Measurements from ENCODE around the gene CYB5RL. TPM values are rescaled to one million over a fixed set of nuclear protein-coding genes. Genes with fewer than 3 reads are reported as not detected.

The CYB5RL gene
- total and polyA plus RNA-seq, 4 donors = 2.2 to 9.0 (median 5.2) TPM

- Histone ChIP-seq H3K27ac (ENCODE audit: low read depth in 1 of 2, low read length in 1 of 2) (no peak overlapping the region), H3K9me3 (ENCODE audit: control insufficient read depth in 4 of 4, insufficient read depth in 3 of 4, low read length in 3 of 4) (peaks cover 0 to 2% (median 0%) of the 10 kb centered on the region in 4 donors), H3K27me3 (ENCODE audit: control insufficient read depth in 3 of 3, insufficient read depth in 3 of 3, low read length in 2 of 3) (no peaks in the 10 kb centered on the region), H3K36me3 (ENCODE audit: control insufficient read depth in 4 of 4, insufficient read depth in 4 of 4, low read length in 4 of 4) (peaks cover 0 to 23% (median 11%) of the 10 kb centered on the region in 4 donors), H3K4me3 (no peak overlapping the region), H3K9ac (ENCODE audit: insufficient read depth in 1 of 2, low read length in 2 of 2) (no peak overlapping the region), H3K4me1 (ENCODE audit: control insufficient read depth in 5 of 5, insufficient read depth in 5 of 5, low read length in 5 of 5) (peaks cover 0 to 3% (median 0%) of the 10 kb centered on the region in 5 donors)
- DNase-seq (no peak), ATAC-seq (ENCODE audit: insufficient read depth, low FRiP score) (no peak)
- WGBS, 2 donors = 94 to 96% methylated on average over 8 of the region's 8 CpGs
- TF ChIP-seq, protein P1, sequence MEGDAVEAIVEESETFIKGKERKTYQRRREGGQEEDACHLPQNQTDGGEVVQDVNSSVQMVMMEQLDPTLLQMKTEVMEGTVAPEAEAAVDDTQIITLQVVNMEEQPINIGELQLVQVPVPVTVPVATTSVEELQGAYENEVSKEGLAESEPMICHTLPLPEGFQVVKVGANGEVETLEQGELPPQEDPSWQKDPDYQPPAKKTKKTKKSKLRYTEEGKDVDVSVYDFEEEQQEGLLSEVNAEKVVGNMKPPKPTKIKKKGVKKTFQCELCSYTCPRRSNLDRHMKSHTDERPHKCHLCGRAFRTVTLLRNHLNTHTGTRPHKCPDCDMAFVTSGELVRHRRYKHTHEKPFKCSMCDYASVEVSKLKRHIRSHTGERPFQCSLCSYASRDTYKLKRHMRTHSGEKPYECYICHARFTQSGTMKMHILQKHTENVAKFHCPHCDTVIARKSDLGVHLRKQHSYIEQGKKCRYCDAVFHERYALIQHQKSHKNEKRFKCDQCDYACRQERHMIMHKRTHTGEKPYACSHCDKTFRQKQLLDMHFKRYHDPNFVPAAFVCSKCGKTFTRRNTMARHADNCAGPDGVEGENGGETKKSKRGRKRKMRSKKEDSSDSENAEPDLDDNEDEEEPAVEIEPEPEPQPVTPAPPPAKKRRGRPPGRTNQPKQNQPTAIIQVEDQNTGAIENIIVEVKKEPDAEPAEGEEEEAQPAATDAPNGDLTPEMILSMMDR (IDR thresholded peaks at IDR 0.05; ENCODE audit: control extremely low read depth, extremely low read depth) = no peak
Observed at GRCh38 chr1:54177726-54178125, 22.1 kb downstream of the CYB5RL start.

DNA sequence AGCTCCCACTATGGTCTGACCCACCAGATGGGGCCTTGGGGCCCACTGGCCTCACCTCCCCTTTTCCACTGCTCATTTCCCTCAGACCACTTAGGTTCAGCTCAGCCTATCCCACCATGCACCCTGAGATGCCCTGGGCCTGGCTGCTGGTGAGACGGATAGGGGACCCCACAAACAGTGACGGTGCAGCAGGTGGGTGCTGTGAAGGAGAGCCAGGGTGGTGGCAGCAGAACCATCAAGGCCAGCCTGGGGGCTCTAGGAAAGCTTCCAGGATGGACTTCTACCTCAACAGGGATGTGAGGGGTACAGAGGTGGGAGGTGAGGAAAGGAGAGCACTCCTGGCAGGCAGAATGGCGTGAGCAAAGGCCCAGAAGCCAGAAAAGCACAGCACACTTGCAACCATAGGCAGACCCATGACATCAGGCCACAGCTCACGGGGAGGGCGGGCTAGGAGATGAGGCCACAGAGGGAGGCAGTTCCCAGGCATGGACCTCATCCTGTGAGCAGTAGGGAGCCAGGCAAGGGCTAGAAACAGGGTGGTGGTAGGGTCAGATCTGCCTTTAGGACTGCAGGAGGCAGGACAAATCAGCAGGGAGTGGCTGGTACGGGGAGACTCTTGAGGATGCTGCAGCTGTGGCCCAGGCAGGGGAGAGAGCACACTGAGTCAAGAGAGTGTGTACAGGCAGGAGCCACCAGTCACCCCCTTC, 23.1 kb downstream of the CYB5RL start:
- Histone ChIP-seq H3K4me1 (ENCODE audit: control insufficient read depth in 5 of 5, insufficient read depth in 5 of 5, low read length in 5 of 5) (peaks cover 0 to 6% (median 0%) of the 10 kb centered on the region in 5 donors), H3K9me3 (ENCODE audit: control insufficient read depth in 4 of 4, insufficient read depth in 3 of 4, low read length in 3 of 4) (peaks cover 0 to 1% (median 0%) of the 10 kb centered on the region in 4 donors), H3K36me3 (ENCODE audit: control insufficient read depth in 4 of 4, insufficient read depth in 4 of 4, low read length in 4 of 4) (peaks cover 0 to 23% (median 11%) of the 10 kb centered on the region in 4 donors), H3K9ac (ENCODE audit: insufficient read depth in 1 of 2, low read length in 2 of 2) (no peak overlapping the region), H3K27ac (ENCODE audit: low read depth in 1 of 2, low read length in 1 of 2) (no peak overlapping the region), H3K4me3 (no peak overlapping the region), H3K27me3 (ENCODE audit: control insufficient read depth in 3 of 3, insufficient read depth in 3 of 3, low read length in 2 of 3) (no peaks in the 10 kb centered on the region)
- TF ChIP-seq, protein P1 (IDR thresholded peaks at IDR 0.05; ENCODE audit: control extremely low read depth, extremely low read depth) = no peak
- ATAC-seq (ENCODE audit: insufficient read depth, low FRiP score) = no peak
- no peak for DNase-seq
- WGBS, 2 donors = 95 to 97% methylated on average over 6 of the region's 6 CpGs

DNA sequence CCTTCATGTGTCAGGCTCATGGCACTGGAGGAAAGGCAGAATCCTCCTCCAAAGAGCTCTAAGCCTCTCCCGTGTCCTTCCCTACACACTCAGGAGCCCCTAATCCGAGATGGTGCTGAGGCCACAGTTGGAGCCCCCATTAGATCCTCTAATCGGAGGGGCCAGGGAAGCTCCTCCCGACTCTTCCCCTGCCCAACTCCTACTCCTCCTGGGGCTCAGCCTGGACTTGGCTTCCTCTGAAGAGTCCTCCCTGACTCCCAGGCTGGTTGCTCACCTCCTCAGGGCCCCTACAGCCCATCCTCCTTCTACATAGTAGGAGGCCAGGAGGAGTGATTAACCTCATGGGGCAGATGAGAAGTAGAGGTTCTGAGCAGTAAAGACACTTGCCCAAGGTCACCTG, 25.7 kb downstream of the CYB5RL start:
- Histone ChIP-seq H3K4me1 (ENCODE audit: control insufficient read depth in 5 of 5, insufficient read depth in 5 of 5, low read length in 5 of 5) (peaks cover 0 to 6% (median 0%) of the 10 kb centered on the region in 5 donors), H3K9ac (ENCODE audit: insufficient read depth in 1 of 2, low read length in 2 of 2) (no peak overlapping the region), H3K36me3 (ENCODE audit: control insufficient read depth in 4 of 4, insufficient read depth in 4 of 4, low read length in 4 of 4) (peaks cover 0 to 15% (median 3%) of the 10 kb centered on the region in 4 donors), H3K4me3 (no peak overlapping the region), H3K27me3 (ENCODE audit: control insufficient read depth in 3 of 3, insufficient read depth in 3 of 3, low read length in 2 of 3) (no peaks in the 10 kb centered on the region), H3K9me3 (ENCODE audit: control insufficient read depth in 4 of 4, insufficient read depth in 3 of 4, low read length in 3 of 4) (no peaks in the 10 kb centered on the region), H3K27ac (ENCODE audit: low read depth in 1 of 2, low read length in 1 of 2) (no peak overlapping the region)
- 91 to 95% methylated on average over 4 of the region's 4 CpGs for WGBS, 2 donors
- TF ChIP-seq, protein P1 (IDR thresholded peaks at IDR 0.05; ENCODE audit: control extremely low read depth, extremely low read depth) = no peak
- no peak for DNase-seq
- no peak for ATAC-seq (ENCODE audit: insufficient read depth, low FRiP score)

Data from lung (tissue), 12 donors.